DND-41 (cell line): Measurements from ENCODE around the gene SDK2.
"Not testable (repeated sequence)": the region's sequence is repeated elsewhere in the genome, so short reads cannot be mapped to it uniquely, and the experiment has no call there.

ENCODE experiments used
- ATAC-seq: fragments of 200-7000 bp; cut with Tn5 transposase; 3 replicates; pipeline ENCODE4 v1.9.1; 2021; ENCODE audit warnings: low read depth; ENCODE audit not compliant: insufficient read depth
- DNase-seq: peaks from one replicate; pipeline ENCODE4 v3.0.0-alpha.2; 2020
- H2AFZ ChIP-seq: 2 replicates; pipeline ENCODE4 v1.6.0; 2012; ENCODE audit warnings: low read depth, low read length
- H3K27ac ChIP-seq: 2 replicates; pipeline ENCODE4 v1.5.1; 2012; ENCODE audit warnings: low read length, inconsistent platforms
- H3K27me3 ChIP-seq: fragments of 200-600 bp; sonication (generic); 2 replicates; pipeline ENCODE4 v1.6.0; 2012; ENCODE audit warnings: low read length, mild to moderate bottlenecking, inconsistent platforms; ENCODE audit not compliant: insufficient read depth, poor library complexity
- H3K36me3 ChIP-seq: 2 replicates; pipeline ENCODE4 v1.5.1; 2012; ENCODE audit warnings: low read length, inconsistent platforms; ENCODE audit not compliant: insufficient read depth
- H3K4me1 ChIP-seq: 2 replicates; pipeline ENCODE4 v1.5.1; 2012; ENCODE audit warnings: mild to moderate bottlenecking, low read length; ENCODE audit not compliant: insufficient read depth
- H3K4me2 ChIP-seq: 2 replicates; pipeline ENCODE4 v1.6.0; 2012; ENCODE audit warnings: mild to moderate bottlenecking, moderate library complexity, low read length, inconsistent platforms; ENCODE audit not compliant: insufficient read depth
- H3K4me3 ChIP-seq, 2 experiments: fragments of 200-600 bp in 1 of 2; shearing (Covaris generic) in 1 of 2; 2 replicates each; pipeline ENCODE4 v1.5.1; 2012 to 2016; ENCODE audit warnings: inconsistent platforms in 2 of 2, low read length in 2 of 2, mild to moderate bottlenecking in 2 of 2, low read depth in 1 of 2, moderate library complexity in 1 of 2
- H3K79me2 ChIP-seq: 2 replicates; pipeline ENCODE4 v1.6.0; 2012; ENCODE audit warnings: low read length, inconsistent platforms; ENCODE audit not compliant: insufficient read depth
- H3K9ac ChIP-seq: 2 replicates; pipeline ENCODE4 v1.6.0; 2012; ENCODE audit warnings: low read depth, mild to moderate bottlenecking, inconsistent platforms, low read length, moderate library complexity
- H3K9me3 ChIP-seq: 2 replicates; pipeline ENCODE4 v1.5.1; 2012; ENCODE audit warnings: low read length, moderate library complexity, mild to moderate bottlenecking, inconsistent platforms; ENCODE audit not compliant: insufficient read depth, severe bottlenecking
- H4K20me1 ChIP-seq: 2 replicates; pipeline ENCODE4 v1.6.0; 2012; ENCODE audit warnings: low read length; ENCODE audit not compliant: insufficient read depth
- CTCF ChIP-seq: IDR thresholded peaks from 2 replicates; pipeline ENCODE4 v1.5.1; 2012; ENCODE audit warnings: borderline replicate concordance, low read length, moderate library complexity, mild to moderate bottlenecking; ENCODE audit not compliant: poor library complexity, severe bottlenecking; ENCODE audit errors: extremely low read depth
- EZH2 ChIP-seq: IDR thresholded peaks from 3 replicates; pipeline ENCODE4 v1.6.1; 2012; ENCODE audit warnings: borderline replicate concordance, low read depth, mild to moderate bottlenecking, moderate library complexity, low read length, inconsistent platforms; ENCODE audit not compliant: severe bottlenecking

SDK2 gene

GRCh38 chr17:73313526-73314127, 330.6 kb downstream of the SDK2 start:
- Histone ChIP-seq H3K9me3 (no peaks in the 10 kb centered on the region), H3K27me3 (peaks cover 39% of the 10 kb centered on the region), H3K79me2 (no peaks in the 10 kb centered on the region), H3K4me2 (no peak overlapping the region), H3K4me3 (no peak overlapping the region), H3K36me3 (no peaks in the 10 kb centered on the region; the same call in 1 of the 2 replicates), H3K9ac (no peak overlapping the region), H3K4me1 (peaks cover 18% of the 10 kb centered on the region), H4K20me1 (no peaks in the 10 kb centered on the region), H2AFZ (no peak overlapping the region), H3K27ac (no peak overlapping the region)
- DNase-seq (no peak), ATAC-seq (no peak)
- TF ChIP-seq EZH2 (no peak), CTCF (no peak)

- H3K9ac ChIP-seq, H2AFZ ChIP-seq, H3K4me2 ChIP-seq, H3K79me2 ChIP-seq, ATAC-seq, H4K20me1 ChIP-seq, H3K9me3 ChIP-seq, DNase-seq, H3K27ac ChIP-seq, H3K36me3 ChIP-seq, H3K4me3 ChIP-seq: not testable (repeated sequence)
- H3K27me3 ChIP-seq: peaks cover 39% of the 10 kb centered on the region
- peaks cover 18% of the 10 kb centered on the region for H3K4me1 ChIP-seq
Observed at GRCh38 chr17:73312887-73313286, 331.4 kb downstream of the SDK2 start.

GRCh38 chr17:73311781-73312641, 332.2 kb downstream of the SDK2 start, which contains the start of gene CDC42EP4:
TSS of gene CDC42EP4 (minus strand) at chr17:73312001. CDS start at chr17:73286500, 25,501 bp downstream.
- H3K4me2 ChIP-seq: peak within 1 kb of the TSS; percentile 87
- H3K27ac ChIP-seq: peak within 1 kb of the TSS; percentile 40; the same call in 1 of the 2 replicates

GRCh38 chr17:73311428-73311780, 332.8 kb downstream of the SDK2 start:
- no peak for DNase-seq
- no peak for TF ChIP-seq CTCF
- peak; percentile 54 for TF ChIP-seq EZH2
- ATAC-seq: peak; percentile 35
- no peaks in the 10 kb centered on the region for H4K20me1 ChIP-seq
- H3K27me3 ChIP-seq: peaks cover 39% of the 10 kb centered on the region
- no peaks in the 10 kb centered on the region for H3K79me2 ChIP-seq
- H3K36me3 ChIP-seq: no peaks in the 10 kb centered on the region; the same call in 1 of the 2 replicates
- H3K9ac ChIP-seq: peak overlapping the region; percentile 73
- H3K27ac ChIP-seq: peak overlapping the region; percentile 40; the same call in 1 of the 2 replicates
- H3K9me3 ChIP-seq: no peaks in the 10 kb centered on the region
- H2AFZ ChIP-seq: peak overlapping the region; percentile 64
- H3K4me1 ChIP-seq: peaks cover 18% of the 10 kb centered on the region
- peak overlapping the region; percentile 38 to 63 for H3K4me3 ChIP-seq
- peak overlapping the region; percentile 87 for H3K4me2 ChIP-seq

More at GRCh38 chr17:73311781-73312641, 332.2 kb downstream of the SDK2 start, which contains the start of gene CDC42EP4:
- Histone ChIP-seq H4K20me1 (no peaks in the 10 kb centered on the region), H3K27me3 (peaks cover 39% of the 10 kb centered on the region), H3K9ac (peak within 1 kb of the TSS; percentile 73), H3K9me3 (no peaks in the 10 kb centered on the region), H2AFZ (peak within 1 kb of the TSS; percentile 73), H3K4me3 (peak within 1 kb of the TSS; percentile 38 to 63), H3K36me3 (no peaks in the 10 kb centered on the region; the same call in 1 of the 2 replicates), H3K79me2 (no peaks in the 10 kb centered on the region), H3K4me1 (peaks cover 18% of the 10 kb centered on the region)
- TF ChIP-seq EZH2: no peak
- ATAC-seq (peak; percentile 93), DNase-seq (peak; percentile 79)
